Activated naive CD8-positive, alpha-beta T cell treated with anti-CD3 and anti-CD28 coated beads, Interleukin-2, amount 50 U/mL, for 16 hours (primary cell): ENCODE results near the gene ANKS1B.
"Not testable (repeated sequence)": the region's sequence is repeated elsewhere in the genome, so short reads cannot be mapped to it uniquely, and the experiment has no call there.

ENCODE experiments used
- DNase-seq: peaks from one replicate; pipeline ENCODE4 v3.0.0-alpha.2; 2020; ENCODE audit warnings: low read depth, low spot score

ANKS1B gene

GRCh38 chr12:99706736-99707473, 277.8 kb downstream of the ANKS1B start:
- no peak for DNase-seq

- DNase-seq = no peak
These were observed 280.3 kb downstream of the ANKS1B start for GRCh38 chr12:99704458-99704857.

GRCh38 chr12:99704036-99704435, 280.7 kb downstream of the ANKS1B start:
- DNase-seq = no peak

- no peak for DNase-seq
These were observed 284.7 kb downstream of the ANKS1B start for GRCh38 chr12:99700032-99700431.

- no peak for DNase-seq
These were observed 289.7 kb downstream of the ANKS1B start for GRCh38 chr12:99695050-99695449.

- no peak for DNase-seq
These were observed 298.6 kb downstream of the ANKS1B start for GRCh38 chr12:99686142-99686541.

- DNase-seq = no peak
These were observed 304.5 kb downstream of the ANKS1B start for GRCh38 chr12:99680276-99680675.

GRCh38 chr12:99670635-99671034, 314.1 kb downstream of the ANKS1B start:
- DNase-seq = no peak

- DNase-seq = no peak
These were observed 325.9 kb downstream of the ANKS1B start for GRCh38 chr12:99658671-99659349.

- no peak for DNase-seq
These were observed 335.2 kb downstream of the ANKS1B start for GRCh38 chr12:99649551-99649950.

GRCh38 chr12:99648183-99648582, 336.6 kb downstream of the ANKS1B start:
- DNase-seq = no peak

- DNase-seq = no peak
These were observed 337.3 kb downstream of the ANKS1B start, which contains the start of gene GARIN6 for GRCh38 chr12:99647453-99647852. Gene GARIN6 (plus strand): TSS chr12:99647753. CDS start chr12:99648175, 422 bp downstream.

GRCh38 chr12:99644629-99645028, 340.1 kb downstream of the ANKS1B start:
- DNase-seq = no peak

- DNase-seq = no peak
These were observed 357.3 kb downstream of the ANKS1B start for GRCh38 chr12:99627459-99627858.

GRCh38 chr12:99624591-99624990, 360.1 kb downstream of the ANKS1B start:
- DNase-seq = not testable (repeated sequence)

GRCh38 chr12:99620159-99620479, 364.6 kb downstream of the ANKS1B start:
- DNase-seq = no peak

GRCh38 chr12:99619389-99620158, 365.2 kb downstream of the ANKS1B start:
- no peak for DNase-seq

GRCh38 chr12:99618657-99619056, 366.1 kb downstream of the ANKS1B start:
- DNase-seq = no peak

GRCh38 chr12:99611599-99611998, 373.1 kb downstream of the ANKS1B start:
- DNase-seq = no peak

GRCh38 chr12:99611117-99611516, 373.6 kb downstream of the ANKS1B start:
- DNase-seq = no peak

GRCh38 chr12:99609455-99610181, 375.1 kb downstream of the ANKS1B start:
- no peak for DNase-seq

- no peak for DNase-seq
These were observed 384.3 kb downstream of the ANKS1B start for GRCh38 chr12:99600388-99600787.
